Type B pancreatic cell (in vitro differentiated cells): Measurements from ENCODE around the gene PDAP1. TPM values are rescaled to one million over a fixed set of nuclear protein-coding genes. Genes with fewer than 3 reads are reported as not detected.

Source experiments
- DNase-seq: peaks from one replicate; pipeline ENCODE4 v3.0.0; 2021; ENCODE audit warnings: mixed read lengths; ENCODE audit not compliant: unreplicated experiment; ENCODE audit errors: extremely low spot score
- H3K27ac Mint-ChIP-seq: 2 replicates; pipeline ENCODE4 v1.8.0; 2021; ENCODE audit warnings: mild to moderate bottlenecking, mixed read lengths
- H3K27me3 Mint-ChIP-seq: 2 replicates; pipeline ENCODE4 v1.8.0; 2021; ENCODE audit warnings: mixed read lengths
- H3K36me3 Mint-ChIP-seq: 2 replicates; pipeline ENCODE4 v1.8.0; 2021; ENCODE audit warnings: mixed read lengths
- H3K4me1 Mint-ChIP-seq: one replicate; pipeline ENCODE4 v1.8.0; 2021; ENCODE audit warnings: mixed read lengths; ENCODE audit not compliant: unreplicated experiment
- H3K4me3 Mint-ChIP-seq: 2 replicates; pipeline ENCODE4 v1.8.0; 2021; ENCODE audit warnings: mild to moderate bottlenecking, mixed read lengths
- H3K9me3 Mint-ChIP-seq: 2 replicates; pipeline ENCODE4 v1.8.0; 2021; ENCODE audit warnings: mixed read lengths
- CTCF ChIP-seq: fragments of 200-600 bp; sonication (generic); conservative IDR thresholded peaks from 2 replicates; pipeline ENCODE4 v1.5.0; 2021; ENCODE audit warnings: antibody characterized with exemption, mild to moderate bottlenecking
- total RNA-seq: library from RNA; stranded (reverse); gene quantifications from 2 replicates; pipeline ENCODE4 v1.2.1, GENCODE V29; 2021; ENCODE audit warnings: low replicate concordance

Gene PDAP1
- total RNA-seq, 1 donor from 2014 or later, result 112 TPM

- H3K27ac Mint-ChIP-seq, result peak overlapping the region; percentile 98
- H3K4me3 Mint-ChIP-seq, result peak overlapping the region; percentile 98
- H3K4me1 Mint-ChIP-seq, result peaks cover 15% of the 10 kb centered on the region
- peaks cover 24% of the 10 kb centered on the region for H3K36me3 Mint-ChIP-seq
- no peaks in the 10 kb centered on the region for H3K27me3 Mint-ChIP-seq
- no peaks in the 10 kb centered on the region for H3K9me3 Mint-ChIP-seq
- no peak for TF ChIP-seq CTCF
- no peak for DNase-seq
Measured at GRCh38 chr7:99410635-99411034, 2.2 kb upstream of the PDAP1 start.

- Mint-ChIP-seq H3K36me3 (peaks cover 18% of the 10 kb centered on the region), H3K27ac (peak overlapping the region; percentile 98), H3K4me3 (peak overlapping the region; percentile 98), H3K4me1 (peaks cover 15% of the 10 kb centered on the region), H3K9me3 (no peaks in the 10 kb centered on the region), H3K27me3 (no peaks in the 10 kb centered on the region)
- no peak for DNase-seq
- no peak for TF ChIP-seq CTCF
Measured at GRCh38 chr7:99409806-99410205, 1.4 kb upstream of the PDAP1 start.

DNA sequence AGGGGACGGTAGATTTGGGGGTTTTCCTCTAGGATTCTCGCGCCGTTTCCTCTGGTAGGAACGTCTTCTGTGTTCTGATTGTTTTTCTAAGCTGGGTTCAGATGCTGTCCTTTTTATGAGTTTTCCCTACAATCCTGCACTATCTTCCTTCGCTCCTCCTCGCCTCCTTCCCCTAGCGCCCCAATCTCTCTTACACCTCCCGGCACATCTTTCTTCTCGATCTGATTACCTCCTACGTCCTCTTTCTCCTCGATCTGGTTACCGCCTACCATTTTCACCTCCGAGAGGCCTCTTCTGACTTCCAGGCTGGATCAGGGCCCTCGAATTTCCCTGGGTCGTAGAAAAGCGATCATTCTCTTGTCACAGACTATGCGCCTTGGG is 785 bp upstream of the PDAP1 start:
- no peak for TF ChIP-seq CTCF
- H3K27me3 Mint-ChIP-seq, result no peaks in the 10 kb centered on the region
- no peak for DNase-seq
- peak overlapping the region; percentile 98 for H3K4me3 Mint-ChIP-seq
- H3K4me1 Mint-ChIP-seq, result peaks cover 15% of the 10 kb centered on the region
- peaks cover 17% of the 10 kb centered on the region for H3K36me3 Mint-ChIP-seq
- H3K9me3 Mint-ChIP-seq, result no peaks in the 10 kb centered on the region
- peak overlapping the region; percentile 98 for H3K27ac Mint-ChIP-seq

- no peaks in the 10 kb centered on the region for H3K27me3 Mint-ChIP-seq
- peak overlapping the region; percentile 98 for H3K27ac Mint-ChIP-seq
- H3K4me1 Mint-ChIP-seq, result peaks cover 15% of the 10 kb centered on the region
- no peak for TF ChIP-seq CTCF
- DNase-seq, result no peak
- peaks cover 23% of the 10 kb centered on the region for H3K36me3 Mint-ChIP-seq
- H3K9me3 Mint-ChIP-seq, result no peaks in the 10 kb centered on the region
- H3K4me3 Mint-ChIP-seq, result peak overlapping the region; percentile 98
Measured at GRCh38 chr7:99407872-99408378, 472 bp downstream of the PDAP1 start.

DNA sequence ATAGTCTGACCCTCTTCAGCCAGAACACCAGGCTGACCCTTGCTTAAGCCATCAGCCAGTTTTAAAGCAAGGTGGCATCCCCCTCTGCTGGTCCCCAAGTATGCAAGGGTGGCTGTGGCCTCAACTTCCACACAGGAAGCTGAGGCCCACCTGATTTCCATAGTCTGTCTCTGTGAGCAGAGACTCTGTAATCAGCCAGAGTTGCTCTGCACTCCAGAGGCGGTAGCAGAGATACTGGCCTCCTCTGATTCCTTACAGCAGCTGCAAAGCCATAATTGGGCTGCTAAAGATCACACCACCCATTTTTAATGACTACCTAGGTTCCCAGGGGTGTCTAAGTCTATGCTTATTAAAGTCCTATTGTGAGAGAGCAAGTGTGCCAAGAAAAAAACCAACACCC is 1.8 kb downstream of the PDAP1 start:
- Mint-ChIP-seq H3K4me1 (peaks cover 15% of the 10 kb centered on the region), H3K4me3 (peak overlapping the region; percentile 98), H3K36me3 (peaks cover 23% of the 10 kb centered on the region), H3K9me3 (no peaks in the 10 kb centered on the region), H3K27me3 (no peaks in the 10 kb centered on the region), H3K27ac (peak overlapping the region; percentile 98)
- DNase-seq, result no peak
- no peak for TF ChIP-seq CTCF

GRCh38 chr7:99404977-99405320 is 3.4 kb downstream of the PDAP1 start:
- TF ChIP-seq CTCF, result no peak
- Mint-ChIP-seq H3K4me3 (no peak overlapping the region), H3K27ac (no peak overlapping the region)

More at GRCh38 chr7:99404977-99405320, 3.4 kb downstream of the PDAP1 start:
- peaks cover 8% of the 10 kb centered on the region for H3K4me1 Mint-ChIP-seq
- DNase-seq, result no peak
- H3K36me3 Mint-ChIP-seq, result peaks cover 21% of the 10 kb centered on the region
- no peaks in the 10 kb centered on the region for H3K27me3 Mint-ChIP-seq
- H3K9me3 Mint-ChIP-seq, result no peaks in the 10 kb centered on the region
